NCI-H82 treated with DMSO at 0.1 percent for 48 hours (cell line): ENCODE measurements around the gene MIGA2.
A peak's percentile ranks its signal among the peaks of the same experiment; 100 is the strongest.
"Not testable (repeated sequence)": the region's sequence is repeated elsewhere in the genome, so short reads cannot be mapped to it uniquely, and the experiment has no call there.

Source experiments
- DNase-seq: peaks from one replicate; lab custom pipeline; 2025; ENCODE audit not compliant: unreplicated experiment; lab: John Stamatoyannopoulos, UW

Gene MIGA2

GRCh38 chr9:129011170-129011569 lies 25.3 kb upstream of the MIGA2 start:
- no peak for DNase-seq

DNA sequence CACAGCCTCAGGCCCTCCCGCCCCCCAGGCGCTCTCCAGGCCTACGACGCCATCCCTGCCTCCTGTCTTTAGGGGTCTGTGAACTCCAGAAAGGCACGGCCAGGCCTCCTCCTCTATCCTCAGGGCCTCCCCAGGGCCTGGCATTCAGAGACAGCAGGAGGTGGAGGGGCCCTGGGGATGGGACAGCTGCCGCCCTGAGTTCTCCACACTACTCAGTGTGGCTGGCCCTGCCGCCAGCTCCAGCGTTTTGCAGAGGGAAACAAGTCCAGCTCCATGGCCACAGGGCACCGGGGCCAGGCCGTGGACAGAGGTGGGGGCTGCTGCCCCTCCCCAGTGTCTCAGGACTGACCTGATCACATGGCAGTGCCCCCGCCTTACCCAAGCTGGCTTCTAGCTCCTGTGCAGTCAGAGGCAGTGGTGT lies 24.7 kb upstream of the MIGA2 start:
- DNase-seq: no peak

DNA sequence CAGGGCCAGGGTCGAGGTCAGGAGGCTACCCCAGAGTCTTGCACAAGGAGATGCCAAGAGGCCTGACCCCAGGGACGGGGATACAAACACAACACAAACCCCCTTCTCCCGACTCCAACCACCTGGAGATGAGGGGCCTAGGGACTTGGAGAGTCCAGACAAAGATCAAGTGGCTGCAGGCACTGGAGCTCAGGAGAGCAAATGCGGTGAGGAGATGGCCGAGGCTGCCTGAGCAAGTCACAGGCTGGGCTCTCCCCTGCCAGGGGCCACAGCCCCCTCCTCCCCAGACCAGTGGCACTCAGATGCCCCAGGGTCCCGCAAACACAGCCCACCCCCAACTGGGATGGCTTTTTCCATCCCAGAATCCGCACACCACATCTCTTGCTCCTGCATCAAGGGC lies 24.1 kb upstream of the MIGA2 start:
- DNase-seq: no peak

- no peak for DNase-seq
Measured at GRCh38 chr9:129012893-129013448, 23.5 kb upstream of the MIGA2 start.

GRCh38 chr9:129013674-129014073 lies 22.8 kb upstream of the MIGA2 start:
- DNase-seq: no peak

DNA sequence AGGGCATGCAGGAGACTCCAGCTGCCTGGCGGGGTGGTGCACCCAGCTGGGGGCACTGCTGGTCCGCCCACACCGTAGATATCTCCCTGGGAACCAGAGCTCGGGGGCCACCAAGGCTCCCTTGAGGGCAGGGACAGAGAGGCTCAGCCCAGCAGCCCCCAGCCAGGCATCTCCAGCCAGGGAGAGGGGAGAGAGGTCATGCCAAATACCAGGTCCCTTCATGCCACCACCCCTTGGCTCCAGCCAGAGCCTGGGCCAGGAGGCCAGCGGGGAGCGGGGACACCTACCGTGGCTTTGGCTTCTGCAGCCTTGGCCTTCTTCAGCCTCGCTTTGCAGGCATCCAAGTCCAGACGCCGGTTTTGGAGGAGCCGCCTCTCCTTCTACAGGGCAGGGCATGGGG lies 22.3 kb upstream of the MIGA2 start:
- DNase-seq: no peak

DNA sequence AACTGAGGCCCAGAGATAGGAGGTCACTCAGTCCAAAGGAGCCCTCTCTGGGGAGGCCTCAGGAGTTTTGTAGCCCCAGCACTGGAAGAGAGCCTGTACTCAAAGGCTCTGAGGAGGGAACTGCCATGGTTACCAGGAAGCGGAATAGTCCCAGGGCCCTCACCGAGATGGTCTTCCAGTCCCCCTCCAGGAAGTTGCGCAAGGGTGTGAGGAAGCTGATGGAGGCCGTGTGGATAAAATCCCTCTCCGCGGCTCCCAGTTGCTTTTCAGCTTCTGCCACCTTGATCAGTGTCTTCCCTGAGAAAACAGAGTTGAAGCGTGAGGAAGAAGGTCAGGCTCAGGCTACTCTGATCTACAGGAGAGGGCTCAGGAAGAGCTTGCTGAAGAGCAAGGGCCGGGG lies 21.8 kb upstream of the MIGA2 start:
- DNase-seq: no peak

DNA sequence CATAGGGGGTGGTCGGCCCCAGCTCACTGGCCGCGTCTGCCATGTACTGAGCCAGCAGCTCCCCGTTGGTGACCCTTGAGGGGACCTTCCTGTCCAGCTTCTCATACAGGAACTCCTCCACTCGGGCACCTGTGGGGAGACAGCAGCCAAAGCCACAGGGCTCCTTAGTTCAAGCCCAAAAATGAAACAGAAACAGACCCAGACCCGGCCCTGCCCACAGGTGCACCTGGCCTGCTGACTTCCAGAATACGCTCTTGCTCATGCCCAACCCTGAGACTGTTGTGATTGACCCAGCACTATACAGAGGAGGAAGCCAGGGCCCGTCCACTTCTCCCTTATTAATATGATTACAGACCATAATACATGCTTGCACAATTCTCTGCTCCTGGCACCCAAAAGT lies 15.3 kb upstream of the MIGA2 start:
- no peak for DNase-seq

GRCh38 chr9:129022037-129022436 lies 14.4 kb upstream of the MIGA2 start:
- DNase-seq: no peak

GRCh38 chr9:129023036-129023907 lies 13.2 kb upstream of the MIGA2 start:
- DNase-seq: peak; percentile 74

DNA sequence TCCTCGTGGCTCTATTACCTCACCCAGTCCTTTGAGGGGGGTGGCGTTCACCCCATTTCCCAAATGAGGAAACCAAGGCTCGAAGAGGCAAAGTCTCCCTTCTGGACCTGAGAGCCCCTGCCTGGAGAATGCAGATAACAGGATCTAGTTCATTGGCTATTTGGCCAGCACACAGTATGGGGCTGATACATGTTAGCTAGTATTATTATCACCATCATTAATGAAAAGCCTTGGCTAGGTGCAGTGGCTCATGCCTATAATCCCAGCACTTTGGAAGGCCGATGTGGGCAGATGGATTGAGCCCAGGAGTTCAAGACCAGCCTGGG lies 12.6 kb upstream of the MIGA2 start:
- DNase-seq: peak; percentile 74

DNA sequence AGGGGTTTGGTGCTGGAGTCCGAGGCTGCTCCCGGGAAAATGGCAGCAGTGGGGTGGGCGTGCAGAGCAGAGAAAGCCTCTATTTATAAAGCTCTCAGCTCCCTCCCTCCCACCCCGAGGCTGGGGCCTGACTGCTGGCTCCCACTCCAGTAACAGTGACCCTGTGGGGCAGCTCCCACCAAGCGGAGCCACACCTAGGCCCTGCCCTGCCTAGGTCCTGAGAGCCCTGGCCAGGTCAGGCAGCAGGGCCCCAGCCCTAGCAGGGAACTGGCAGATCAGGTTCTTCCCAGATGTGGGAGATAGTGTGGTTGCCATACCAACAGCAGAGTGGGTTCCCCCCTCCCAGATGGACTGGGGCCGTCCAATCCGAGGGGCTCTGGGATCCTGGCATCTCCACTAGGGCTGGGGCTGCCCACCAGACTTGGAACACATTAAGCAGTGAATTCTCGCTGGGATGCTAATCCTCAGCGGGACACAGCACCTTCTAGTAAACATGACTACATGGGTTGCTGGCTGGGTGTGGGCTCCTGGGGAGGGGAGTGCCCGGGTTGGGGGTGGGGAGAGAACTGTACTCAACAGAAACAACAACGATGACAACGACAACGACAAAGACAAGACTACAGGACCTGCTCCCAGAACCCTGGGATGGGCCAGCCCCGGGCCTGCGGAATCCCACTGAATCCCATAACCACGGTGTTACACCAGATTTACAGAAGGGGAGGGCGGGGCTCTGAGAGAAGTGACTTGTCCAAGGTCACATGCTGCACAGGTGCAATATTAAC lies 9.8 kb upstream of the MIGA2 start:
- DNase-seq: no peak

DNA sequence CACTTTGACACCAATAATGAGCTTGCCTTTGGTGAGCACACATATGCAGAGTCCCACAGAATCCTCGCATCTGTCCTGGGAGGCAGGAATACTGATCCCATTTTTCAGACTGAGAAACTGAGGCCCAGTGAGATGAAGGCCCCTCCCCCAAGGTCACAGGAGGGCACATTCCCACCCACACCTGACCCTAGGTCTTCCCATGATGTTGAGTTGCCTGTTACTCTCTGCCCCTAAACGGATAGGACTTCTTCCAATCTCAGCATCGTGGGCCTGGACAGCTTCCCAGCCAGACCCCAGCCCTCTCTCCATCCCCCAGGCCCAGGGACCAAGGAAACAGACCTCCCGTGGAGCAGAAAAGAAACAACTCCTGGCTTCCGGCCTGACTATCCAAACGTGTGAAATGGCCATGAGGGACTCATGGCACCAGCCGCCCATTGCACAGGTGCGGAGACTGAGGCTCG lies 9.2 kb upstream of the MIGA2 start:
- no peak for DNase-seq

GRCh38 chr9:129027685-129028191 lies 8.7 kb upstream of the MIGA2 start:
- DNase-seq: no peak

GRCh38 chr9:129028192-129028966 lies 8.0 kb upstream of the MIGA2 start, which contains the start of gene SH3GLB2:
Gene SH3GLB2 (minus strand): TSS chr9:129028331. CDS start chr9:129028154, 177 bp downstream.
- peak; percentile 70 for DNase-seq

- DNase-seq: no peak
Measured at GRCh38 chr9:129030191-129030590, 6.2 kb upstream of the MIGA2 start.

DNA sequence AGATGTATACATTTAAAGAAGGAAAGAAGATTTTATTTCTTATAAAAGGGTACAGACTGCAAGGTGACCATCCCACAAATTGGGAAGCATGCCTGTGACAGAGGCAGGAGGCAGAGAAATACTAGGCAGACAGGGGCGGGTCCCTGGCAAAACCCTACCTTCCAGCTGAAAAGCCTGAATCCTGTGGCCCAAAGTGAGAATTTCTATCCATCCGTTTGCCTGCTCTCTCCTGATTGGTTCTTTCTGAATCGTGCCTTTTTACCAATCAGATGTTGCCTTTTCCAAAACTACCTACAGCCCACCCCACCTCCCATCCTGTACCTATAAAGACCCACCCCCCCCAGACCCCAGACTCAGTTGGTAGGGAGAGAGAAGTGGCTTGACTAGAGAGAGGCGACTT lies 4.9 kb upstream of the MIGA2 start:
- DNase-seq: no peak

DNA sequence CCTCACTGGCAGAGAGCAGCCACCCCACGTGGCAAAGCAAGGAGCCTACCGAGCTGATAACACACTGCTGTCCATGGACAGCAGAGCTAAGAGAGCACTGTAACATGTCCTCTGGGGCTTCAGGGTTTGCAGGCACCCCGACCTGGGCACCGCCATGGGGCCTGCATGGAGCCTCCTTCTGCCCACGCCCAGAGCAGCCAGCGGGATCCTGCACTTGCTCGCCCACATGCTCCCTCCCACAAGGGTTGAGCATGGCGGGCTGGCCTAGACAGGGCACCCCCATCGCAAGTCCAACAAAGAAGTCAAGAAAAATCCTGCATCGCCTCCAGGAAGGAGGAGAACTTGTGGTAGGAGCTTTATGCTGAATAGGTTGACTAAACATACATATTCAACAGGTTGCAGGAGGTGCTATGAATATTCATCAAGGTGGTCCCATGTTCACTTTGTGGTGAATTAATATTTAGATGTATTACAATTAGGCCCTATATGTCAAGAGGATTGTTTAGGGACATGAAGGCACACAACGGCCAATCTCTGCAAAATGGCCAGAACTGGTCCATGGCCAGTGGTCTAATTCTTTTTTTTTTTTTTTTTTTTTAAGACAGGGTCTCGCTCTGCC lies 3.8 kb upstream of the MIGA2 start:
- no peak for DNase-seq

- DNase-seq: no peak
Measured at GRCh38 chr9:129033216-129033615, 3.2 kb upstream of the MIGA2 start.

- not testable (repeated sequence) for DNase-seq
Measured at GRCh38 chr9:129035838-129036237, 588 bp upstream of the MIGA2 start.
